ENCODE results near the gene COL5A1. TPM values are rescaled to one million over a fixed set of nuclear protein-coding genes. Genes with fewer than 3 reads are reported as not detected.

Gene COL5A1
- total and polyA plus RNA-seq, 2 donors (not counting 1 experiment from before 2014, with no cell fraction given) = 72.8 to 109 TPM

- no peaks in the 10 kb centered on the region for H3K4me1 ChIP-seq (ENCODE audit: control insufficient read depth, extremely low read depth, insufficient read depth, low read length)
- H2AFZ ChIP-seq (ENCODE audit: low read length) = no peak overlapping the region
- no peak overlapping the region for H3K9ac ChIP-seq (ENCODE audit: insufficient read depth, low read length)
- no peak overlapping the region for H3K4me2 ChIP-seq (ENCODE audit: extremely low read depth, insufficient read depth, low read length)
- no peak for DNase-seq (ENCODE audit: low read depth in 2 of 2)
- H3K27me3 ChIP-seq (ENCODE audit: control insufficient read depth, insufficient read depth, low read length) = no peaks in the 10 kb centered on the region
- H3K4me3 ChIP-seq (replicated peaks in 1 of 4; ENCODE audit: control extremely low read depth in 1 of 4, insufficient read depth in 1 of 4, low read depth in 3 of 4, low read length in 4 of 4) = no peak overlapping the region
- no peaks in the 10 kb centered on the region for H3K79me2 ChIP-seq (ENCODE audit: control insufficient read depth, insufficient read depth, low read length)
- H4K20me1 ChIP-seq (ENCODE audit: control insufficient read depth, extremely low read depth, insufficient read depth, low read length) = no peaks in the 10 kb centered on the region
- no peaks in the 10 kb centered on the region for H3K36me3 ChIP-seq (ENCODE audit: control insufficient read depth, insufficient read depth, low read length)
- no peak overlapping the region for H3K27ac ChIP-seq (ENCODE audit: insufficient read depth, low read length)
- no peaks in the 10 kb centered on the region for H3K9me3 ChIP-seq (ENCODE audit: control insufficient read depth, insufficient read depth, low read depth, low read length)
- TF ChIP-seq EZH2 (IDR thresholded peaks at IDR 0.05; ENCODE audit: low read length, missing control alignments) = no peak
- TF ChIP-seq CTCF (conservative IDR thresholded peaks at IDR 0.05 in 1 of 2, IDR thresholded peaks at IDR 0.05 in 1 of 2; ENCODE audit: low read depth in 1 of 2, low read length in 2 of 2) = no peak
Measured at GRCh38 chr9:134887686-134888602, 246.3 kb downstream of the COL5A1 start.

- H3K4me1 ChIP-seq (ENCODE audit: control insufficient read depth, extremely low read depth, insufficient read depth, low read length) = no peaks in the 10 kb centered on the region
- H2AFZ ChIP-seq (ENCODE audit: low read length) = no peak overlapping the region
- no peak overlapping the region for H3K4me2 ChIP-seq (ENCODE audit: extremely low read depth, insufficient read depth, low read length)
- no peaks in the 10 kb centered on the region for H3K79me2 ChIP-seq (ENCODE audit: control insufficient read depth, insufficient read depth, low read length)
- no peaks in the 10 kb centered on the region for H4K20me1 ChIP-seq (ENCODE audit: control insufficient read depth, extremely low read depth, insufficient read depth, low read length)
- no peak overlapping the region for H3K9ac ChIP-seq (ENCODE audit: insufficient read depth, low read length)
- no peak for TF ChIP-seq CTCF (conservative IDR thresholded peaks at IDR 0.05 in 1 of 2, IDR thresholded peaks at IDR 0.05 in 1 of 2; ENCODE audit: low read depth in 1 of 2, low read length in 2 of 2)
- TF ChIP-seq EZH2 (IDR thresholded peaks at IDR 0.05; ENCODE audit: low read length, missing control alignments) = no peak
- no peak for DNase-seq (ENCODE audit: low read depth in 2 of 2)
- H3K9me3 ChIP-seq (ENCODE audit: control insufficient read depth, insufficient read depth, low read depth, low read length) = no peaks in the 10 kb centered on the region
- no peaks in the 10 kb centered on the region for H3K27me3 ChIP-seq (ENCODE audit: control insufficient read depth, insufficient read depth, low read length)
- H3K27ac ChIP-seq (ENCODE audit: insufficient read depth, low read length) = no peak overlapping the region
- H3K4me3 ChIP-seq (replicated peaks in 1 of 4; ENCODE audit: control extremely low read depth in 1 of 4, insufficient read depth in 1 of 4, low read depth in 3 of 4, low read length in 4 of 4) = no peak overlapping the region
- H3K36me3 ChIP-seq (ENCODE audit: control insufficient read depth, insufficient read depth, low read length) = no peaks in the 10 kb centered on the region
Measured at GRCh38 chr9:134888603-134889190, 247.1 kb downstream of the COL5A1 start.

GRCh38 chr9:134889386-134890154 is 248.0 kb downstream of the COL5A1 start:
- no peak overlapping the region for H3K9ac ChIP-seq (ENCODE audit: insufficient read depth, low read length)
- H3K4me3 ChIP-seq (replicated peaks in 1 of 4; ENCODE audit: control extremely low read depth in 1 of 4, insufficient read depth in 1 of 4, low read depth in 3 of 4, low read length in 4 of 4) = no peak overlapping the region
- H3K36me3 ChIP-seq (ENCODE audit: control insufficient read depth, insufficient read depth, low read length) = no peaks in the 10 kb centered on the region
- no peaks in the 10 kb centered on the region for H3K27me3 ChIP-seq (ENCODE audit: control insufficient read depth, insufficient read depth, low read length)
- TF ChIP-seq EZH2 (IDR thresholded peaks at IDR 0.05; ENCODE audit: low read length, missing control alignments) = no peak
- TF ChIP-seq CTCF (conservative IDR thresholded peaks at IDR 0.05 in 1 of 2, IDR thresholded peaks at IDR 0.05 in 1 of 2; ENCODE audit: low read depth in 1 of 2, low read length in 2 of 2) = no peak
- no peak overlapping the region for H2AFZ ChIP-seq (ENCODE audit: low read length)
- no peaks in the 10 kb centered on the region for H3K9me3 ChIP-seq (ENCODE audit: control insufficient read depth, insufficient read depth, low read depth, low read length)
- no peaks in the 10 kb centered on the region for H3K4me1 ChIP-seq (ENCODE audit: control insufficient read depth, extremely low read depth, insufficient read depth, low read length)
- DNase-seq (ENCODE audit: low read depth in 2 of 2) = no peak
- no peak overlapping the region for H3K4me2 ChIP-seq (ENCODE audit: extremely low read depth, insufficient read depth, low read length)
- H4K20me1 ChIP-seq (ENCODE audit: control insufficient read depth, extremely low read depth, insufficient read depth, low read length) = no peaks in the 10 kb centered on the region
- no peak overlapping the region for H3K27ac ChIP-seq (ENCODE audit: insufficient read depth, low read length)
- no peaks in the 10 kb centered on the region for H3K79me2 ChIP-seq (ENCODE audit: control insufficient read depth, insufficient read depth, low read length)

Measured in fibroblast of lung (primary cell).